H9 (cell line): ENCODE results near the gene JAGN1. TPM values are rescaled to one million over a fixed set of nuclear protein-coding genes. Genes with fewer than 3 reads are reported as not detected.

Source experiments
- DNase-seq: peaks from one replicate; pipeline ENCODE4 v3.0.0-alpha.2; 2017
- H2AFZ ChIP-seq: one replicate; pipeline ENCODE4 v1.6.1; 2013; ENCODE audit warnings: mild to moderate bottlenecking, low read length, control low read depth, moderate library complexity
- H2AK5ac ChIP-seq: 2 replicates; pipeline ENCODE4 v1.6.1; 2013; ENCODE audit warnings: low read length, control low read depth, mixed read lengths; ENCODE audit not compliant: insufficient read length
- H2BK120ac ChIP-seq: one replicate; pipeline ENCODE4 v1.6.1; 2013; ENCODE audit warnings: low read depth, mild to moderate bottlenecking, low read length, control low read depth, inconsistent platforms; ENCODE audit not compliant: poor library complexity, severe bottlenecking
- H2BK12ac ChIP-seq: 2 replicates; pipeline ENCODE4 v1.6.1; 2013; ENCODE audit warnings: low read length, control low read depth, mixed read lengths, low read depth; ENCODE audit not compliant: insufficient read length
- H2BK15ac ChIP-seq: 2 replicates; pipeline ENCODE4 v1.6.1; 2013; ENCODE audit warnings: low read depth, low read length, control low read depth
- H2BK20ac ChIP-seq: one replicate; pipeline ENCODE4 v1.6.1; 2013; ENCODE audit warnings: low read depth, mild to moderate bottlenecking, low read length, control low read depth, inconsistent platforms; ENCODE audit not compliant: poor library complexity, severe bottlenecking
- H2BK5ac ChIP-seq: 2 replicates; pipeline ENCODE4 v1.6.1; 2013; ENCODE audit warnings: low read length, control low read depth, mixed read lengths; ENCODE audit not compliant: insufficient read length
- H3K14ac ChIP-seq: 2 replicates; pipeline ENCODE4 v1.6.1; 2013; ENCODE audit warnings: low read length, control low read depth; ENCODE audit not compliant: insufficient read depth
- H3K18ac ChIP-seq: 2 replicates; pipeline ENCODE4 v1.6.1; 2013; ENCODE audit warnings: low read depth, mild to moderate bottlenecking, mixed read lengths, low read length, control low read depth; ENCODE audit not compliant: insufficient read length
- H3K23ac ChIP-seq: 2 replicates; pipeline ENCODE4 v1.6.1; 2013; ENCODE audit warnings: low read length, control low read depth, mixed read lengths, low read depth; ENCODE audit not compliant: insufficient read length
- H3K23me2 ChIP-seq: 2 replicates; pipeline ENCODE4 v1.6.1; 2013; ENCODE audit warnings: low read depth, mild to moderate bottlenecking, mixed read lengths, low read length, control low read depth; ENCODE audit not compliant: insufficient read length, poor library complexity, severe bottlenecking
- H3K27ac ChIP-seq: 2 replicates; pipeline ENCODE4 v1.5.1; 2013; ENCODE audit warnings: low read length, control low read depth, mixed read lengths, low read depth; ENCODE audit not compliant: insufficient read length
- H3K27me3 ChIP-seq: 2 replicates; pipeline ENCODE4 v1.6.1; 2013; ENCODE audit warnings: low read length, control low read depth, inconsistent platforms; ENCODE audit not compliant: insufficient read depth
- H3K4ac ChIP-seq: 2 replicates; pipeline ENCODE4 v1.6.1; 2013; ENCODE audit warnings: low read depth, mild to moderate bottlenecking, control low read depth, inconsistent platforms, low read length, moderate library complexity
- H3K4me1 ChIP-seq: 2 replicates; pipeline ENCODE4 v1.6.1; 2013; ENCODE audit warnings: low read length, control low read depth, inconsistent platforms; ENCODE audit not compliant: insufficient read depth
- H3K4me2 ChIP-seq: 2 replicates; pipeline ENCODE4 v1.6.1; 2013; ENCODE audit warnings: low read length, control low read depth, mixed read lengths; ENCODE audit not compliant: insufficient read length, insufficient read depth
- H3K56ac ChIP-seq: 2 replicates; pipeline ENCODE4 v1.6.1; 2013; ENCODE audit warnings: low read depth, mild to moderate bottlenecking, mixed read lengths, low read length, control low read depth; ENCODE audit not compliant: insufficient read length
- H3K79me1 ChIP-seq: 2 replicates; pipeline ENCODE4 v1.6.1; 2013; ENCODE audit warnings: low read depth, mild to moderate bottlenecking, moderate library complexity, low read length, control low read depth, inconsistent platforms; ENCODE audit not compliant: insufficient read depth, poor library complexity, severe bottlenecking
- H3K79me2 ChIP-seq: 2 replicates; pipeline ENCODE4 v1.6.1; 2013; ENCODE audit warnings: low read length, control low read depth, inconsistent platforms; ENCODE audit not compliant: insufficient read depth
- H3K9ac ChIP-seq: 2 replicates; pipeline ENCODE4 v1.6.1; 2013; ENCODE audit warnings: low read length, control low read depth, mixed read lengths; ENCODE audit not compliant: insufficient read length; ENCODE audit errors: extremely low read depth
- H3K9me3 ChIP-seq: one replicate; pipeline ENCODE4 v1.6.1; 2013; ENCODE audit warnings: low read depth, low read length, inconsistent platforms; ENCODE audit not compliant: control insufficient read depth
- H3T11ph ChIP-seq: one replicate; pipeline ENCODE4 v1.6.1; 2013; ENCODE audit warnings: mild to moderate bottlenecking, low read length, control low read depth, inconsistent platforms
- H4K20me1 ChIP-seq: one replicate; pipeline ENCODE4 v1.6.1; 2013; ENCODE audit not compliant: control insufficient read depth, insufficient read length, insufficient read depth
- H4K5ac ChIP-seq: 2 replicates; pipeline ENCODE4 v1.6.1; 2013; ENCODE audit warnings: low read depth, mild to moderate bottlenecking, mixed read lengths, low read length, control low read depth; ENCODE audit not compliant: insufficient read length
- H4K8ac ChIP-seq: replicated peaks from 2 replicates; pipeline ENCODE4 v1.6.1; 2013; ENCODE audit warnings: low read length, control low read depth, mixed read lengths, low read depth; ENCODE audit not compliant: insufficient read length
- H4K91ac ChIP-seq: 2 replicates; pipeline ENCODE4 v1.6.1; 2013; ENCODE audit warnings: low read depth, mild to moderate bottlenecking, moderate library complexity, mixed read lengths, low read length, control low read depth; ENCODE audit not compliant: insufficient read length
- H3K27ac Mint-ChIP-seq, 3 experiments: 2 replicates in 2 of 3; 3 replicates in 1 of 3; pipeline ENCODE4 v1.8.0; 2020 to 2021; ENCODE audit warnings: mixed read lengths in 3 of 3, mild to moderate bottlenecking in 1 of 3, moderate library complexity in 1 of 3
- H3K27me3 Mint-ChIP-seq: 2 replicates; pipeline ENCODE4 v1.8.0; 2021; ENCODE audit warnings: low read depth, mild to moderate bottlenecking, moderate library complexity, mixed read lengths
- H3K36me3 Mint-ChIP-seq, 3 experiments: 2 replicates in 2 of 3; 3 replicates in 1 of 3; pipeline ENCODE4 v1.8.0; 2020 to 2021; ENCODE audit warnings: low read depth in 3 of 3, mixed read lengths in 3 of 3; ENCODE audit not compliant: insufficient read depth in 1 of 3
- H3K4me1 Mint-ChIP-seq, 2 experiments: 2 replicates each; pipeline ENCODE4 v1.8.0; 2020; ENCODE audit warnings: mixed read lengths in 2 of 2
- H3K4me3 Mint-ChIP-seq, 2 experiments: 2 replicates in 1 of 2; 3 replicates in 1 of 2; pipeline ENCODE4 v1.8.0; 2020 to 2021; ENCODE audit warnings: mild to moderate bottlenecking in 2 of 2, mixed read lengths in 2 of 2, moderate library complexity in 1 of 2
- H3K9me3 Mint-ChIP-seq, 2 experiments: 2 replicates in 1 of 2; 3 replicates in 1 of 2; pipeline ENCODE4 v1.8.0; 2020; ENCODE audit warnings: mild to moderate bottlenecking in 2 of 2, mixed read lengths in 2 of 2, moderate library complexity in 1 of 2
- CTCF ChIP-seq: fragments of 200-600 bp; sonication (generic); conservative IDR thresholded peaks from 3 replicates; pipeline ENCODE4 v1.8.0; 2021; ENCODE audit warnings: antibody characterized with exemption, mild to moderate bottlenecking
- WGBS: extraction: QIAGEN DNeasy Blood & Tissue Kit; methylation state at CpG from one replicate; pipeline ENCODE4 v1.1.7; 2013; ENCODE audit warnings: missing lambda C conversion rate, low lambda C conversion rate, mixed read lengths; ENCODE audit not compliant: insufficient read length; ENCODE audit errors: extremely low coverage; 5-methylcytosine and 5-hydroxymethylcytosine counted together
- total RNA-seq: library from RNA; stranded (reverse); gene quantifications from 2 replicates; pipeline ENCODE4 v1.2.1, GENCODE V29; 2021

JAGN1 gene
- total RNA-seq, 1 experiment from 2014 or later, result 33.5 TPM

GRCh38 chr3:9888540-9888939, 1.9 kb upstream of the JAGN1 start:
- H3K27me3 ChIP-seq, result no peaks in the 10 kb centered on the region; the same call in 1 of the 2 replicates
- H3K23ac ChIP-seq, result no peak overlapping the region
- no peak overlapping the region for H3T11ph ChIP-seq
- H3K4me1 ChIP-seq, result no peaks in the 10 kb centered on the region
- no peak overlapping the region for H2AFZ ChIP-seq
- TF ChIP-seq CTCF, result no peak
- H2BK15ac ChIP-seq, result no peak overlapping the region
- H2BK12ac ChIP-seq, result no peak overlapping the region
- Mint-ChIP-seq H3K27ac (no peak overlapping the region), H3K36me3 (peaks cover 12 to 19% (median 18%) of the 10 kb centered on the region in 3 experiments), H3K9me3 (no peaks in the 10 kb centered on the region), H3K4me1 (peaks cover 6 to 16% of the 10 kb centered on the region in 2 experiments), H3K27me3 (no peaks in the 10 kb centered on the region; the same call in 1 of the 2 replicates), H3K4me3 (no peak overlapping the region)
- no peak overlapping the region for H4K8ac ChIP-seq
- H2BK120ac ChIP-seq, result no peak overlapping the region
- no peak overlapping the region for H2BK20ac ChIP-seq
- H2AK5ac ChIP-seq, result no peak overlapping the region
- H2BK5ac ChIP-seq, result no peak overlapping the region
- no peak overlapping the region for H3K4ac ChIP-seq
- no peaks in the 10 kb centered on the region for H3K23me2 ChIP-seq
- no peak overlapping the region for H4K91ac ChIP-seq
- H4K20me1 ChIP-seq, result no peaks in the 10 kb centered on the region
- no peak overlapping the region for H3K4me2 ChIP-seq
- no peak overlapping the region for H4K5ac ChIP-seq
- H3K9me3 ChIP-seq, result no peaks in the 10 kb centered on the region
- H3K9ac ChIP-seq, result no peak overlapping the region
- peaks cover 6% of the 10 kb centered on the region for H3K79me1 ChIP-seq
- no peak for DNase-seq
- no CpG with 5 or more reads among the region's 3 CpGs for WGBS
- no peak overlapping the region for H3K14ac ChIP-seq
- no peak overlapping the region for H3K27ac ChIP-seq
- H3K56ac ChIP-seq, result no peak overlapping the region
- peaks cover 6% of the 10 kb centered on the region; the same call in 1 of the 2 replicates for H3K79me2 ChIP-seq
- H3K18ac ChIP-seq, result no peak overlapping the region
